GM19043 (cell line): ENCODE measurements around the gene ZNF282.

Experiments used
- ATAC-seq: cut with Tn5 transposase; IDR thresholded peaks from one replicate; pipeline ENCODE4 v1.9.1; 2021; ENCODE audit warnings: low read depth; ENCODE audit not compliant: unreplicated experiment

Gene ZNF282

GRCh38 chr7:149195180-149196150 is at the start of gene ZNF282:
ZNF282 (plus strand) TSS chr7:149195546; CDS start chr7:149195590, 44 bp downstream.
- ATAC-seq, result peak; percentile 91

- ATAC-seq, result peak; percentile 67
These were observed 48.1 kb upstream of the ZNF282 start, which contains the start of gene ZNF398 for GRCh38 chr7:149147072-149147751. ZNF398 (plus strand) TSS chr7:149147453; CDS start chr7:149147743, 290 bp downstream.

GRCh38 chr7:149147752-149148653 is 47.3 kb upstream of the ZNF282 start:
- ATAC-seq, result peak; percentile 15

GRCh38 chr7:149150981-149151380 is 44.4 kb upstream of the ZNF282 start:
- no peak for ATAC-seq

GRCh38 chr7:149153346-149153745 is 42.0 kb upstream of the ZNF282 start:
- no peak for ATAC-seq

- no peak for ATAC-seq
These were observed 41.3 kb upstream of the ZNF282 start for GRCh38 chr7:149154056-149154455.

GRCh38 chr7:149156898-149157297 is 38.4 kb upstream of the ZNF282 start:
- no peak for ATAC-seq

GRCh38 chr7:149161241-149161848 is 34.0 kb upstream of the ZNF282 start:
- no peak for ATAC-seq

GRCh38 chr7:149166142-149166541 is 29.2 kb upstream of the ZNF282 start:
- no peak for ATAC-seq

GRCh38 chr7:149166630-149167352 is 28.6 kb upstream of the ZNF282 start:
- no peak for ATAC-seq

GRCh38 chr7:149171892-149172533 is 23.3 kb upstream of the ZNF282 start:
- no peak for ATAC-seq

- no peak for ATAC-seq
These were observed 22.8 kb upstream of the ZNF282 start for GRCh38 chr7:149172534-149172920.

- ATAC-seq, result no peak
These were observed 20.2 kb upstream of the ZNF282 start for GRCh38 chr7:149175150-149175549.

- ATAC-seq, result no peak
These were observed 16.1 kb upstream of the ZNF282 start for GRCh38 chr7:149179241-149179640.

- no peak for ATAC-seq
These were observed 14.5 kb upstream of the ZNF282 start for GRCh38 chr7:149180722-149181449.

GRCh38 chr7:149181450-149181790 is 13.9 kb upstream of the ZNF282 start:
- no peak for ATAC-seq

GRCh38 chr7:149184274-149184673 is 11.1 kb upstream of the ZNF282 start:
- no peak for ATAC-seq

- ATAC-seq, result no peak
These were observed 7.1 kb upstream of the ZNF282 start for GRCh38 chr7:149188213-149188612.
